HepG2 (cell line): ENCODE measurements around the gene ZBTB4. TPM values are rescaled to one million over a fixed set of nuclear protein-coding genes. Genes with fewer than 3 reads are reported as not detected.

ENCODE experiments used
- ATF7 ChIP-seq, 2 experiments: fragments of 450-650 bp in 1 of 2; sonication (generic) in 1 of 2; formaldehyde crosslinking in 1 of 2; IDR thresholded peaks; 2 replicates each; pipeline versions ENCODE4 v1.4.0 to v1.6.1; 2016 to 2020; ENCODE audit warnings: antibody characterized with exemption in 1 of 2, mild to moderate bottlenecking in 1 of 2, missing genetic modification reagents in 1 of 2
- CCDC6 ChIP-seq: sonication (generic); formaldehyde crosslinking; IDR thresholded peaks from 2 replicates; pipeline ENCODE4 v1.8.1; 2022; ENCODE audit warnings: mild to moderate bottlenecking, missing genetic modification reagents, moderate library complexity
- ETV5 ChIP-seq: IDR thresholded peaks from 2 replicates; pipeline ENCODE4 v1.6.1; 2018; ENCODE audit warnings: missing biosample characterization, missing genetic modification reagents, inconsistent platforms, borderline replicate concordance
- FOXK1 ChIP-seq: sonication (generic); formaldehyde crosslinking; IDR thresholded peaks from 2 replicates; pipeline ENCODE4 v1.4.0; 2020; ENCODE audit warnings: low read depth, missing genetic modification reagents, borderline replicate concordance
- HDAC1 ChIP-seq: sonication (generic); formaldehyde crosslinking; IDR thresholded peaks from 2 replicates; pipeline ENCODE4 v1.5.1; 2020; ENCODE audit warnings: mild to moderate bottlenecking, missing genetic modification reagents
- KDM2A ChIP-seq: sonication (generic); formaldehyde crosslinking; IDR thresholded peaks from 2 replicates; pipeline ENCODE4 v1.4.0; 2020; ENCODE audit warnings: low read depth, missing genetic modification reagents, borderline replicate concordance
- KLF16 ChIP-seq, 2 experiments: sonication (generic) in 1 of 2; formaldehyde crosslinking in 1 of 2; IDR thresholded peaks; 2 replicates each; pipeline versions ENCODE4 v1.6.1 to v1.8.0; 2016 to 2023; ENCODE audit warnings: missing genetic modification reagents in 2 of 2, missing compliant biosample characterization in 1 of 2
- MED1 ChIP-seq: sonication (generic); formaldehyde crosslinking; IDR thresholded peaks from 2 replicates; pipeline ENCODE4 v1.4.0; 2020; ENCODE audit warnings: missing genetic modification reagents
- MXI1 ChIP-seq: IDR thresholded peaks from 3 replicates; pipeline ENCODE4 v1.6.1; 2012; ENCODE audit warnings: low read depth, low read length, inconsistent platforms, borderline replicate concordance
- PHB2 ChIP-seq: fragments of 450-650 bp; IDR thresholded peaks from 2 replicates; pipeline ENCODE4 v1.6.1; 2018; ENCODE audit not compliant: partially characterized antibody
- RAD21 ChIP-seq: fragments of 450-650 bp; formaldehyde crosslinking; IDR thresholded peaks from 2 replicates; pipeline ENCODE4 v1.5.0; 2020; ENCODE audit warnings: mild to moderate bottlenecking
- REPIN1 ChIP-seq: sonication (generic); formaldehyde crosslinking; IDR thresholded peaks from 2 replicates; pipeline ENCODE4 v1.8.0; 2022; ENCODE audit warnings: missing genetic modification reagents, low read depth, mild to moderate bottlenecking, borderline replicate concordance
- RXRB ChIP-seq: IDR thresholded peaks from 2 replicates; pipeline ENCODE4 v1.6.1; 2016; ENCODE audit warnings: borderline replicate concordance, missing genetic modification reagents, missing compliant biosample characterization
- THAP11 ChIP-seq: IDR thresholded peaks from 2 replicates; pipeline ENCODE4 v1.6.1; 2016; ENCODE audit warnings: missing biosample characterization, missing genetic modification reagents
- ZBTB38 ChIP-seq: sonication (generic); formaldehyde crosslinking; IDR thresholded peaks from 2 replicates; pipeline ENCODE4 v1.5.1; 2020; ENCODE audit warnings: mild to moderate bottlenecking, missing genetic modification reagents
- ZNF230 ChIP-seq: sonication (generic); formaldehyde crosslinking; IDR thresholded peaks from 2 replicates; pipeline ENCODE4 v1.4.0; 2020; ENCODE audit warnings: mild to moderate bottlenecking, missing genetic modification reagents
- ZNF644 ChIP-seq: IDR thresholded peaks from 2 replicates; pipeline ENCODE4 v1.6.1; 2016; ENCODE audit warnings: low read depth
- ZNF713 ChIP-seq: sonication (generic); formaldehyde crosslinking; IDR thresholded peaks from 2 replicates; pipeline ENCODE4 v1.4.0; 2020; ENCODE audit warnings: mild to moderate bottlenecking, missing genetic modification reagents
- ZSCAN21 ChIP-seq: sonication (generic); formaldehyde crosslinking; IDR thresholded peaks from 2 replicates; pipeline ENCODE4 v1.8.0; 2022; ENCODE audit warnings: mild to moderate bottlenecking, missing genetic modification reagents, moderate library complexity, borderline replicate concordance
- polyA plus RNA-seq, 8 experiments: library from polyadenylated mRNA; depleted of rRNA in 3 of 8; stranded (reverse) in 7 of 8; unstranded in 1 of 8; fragments of >200 nt; fragmentation: Illumina TruSeq in 4 of 8; extraction: Trizol in 4 of 8; gene quantifications; 2 replicates each; pipeline versions ENCODE4 v1.2.1 to v1.2.3, GENCODE V29; 2011 to 2016; ENCODE audit warnings: low read depth in 4 of 8, missing spikeins in 1 of 8, mixed read lengths in 1 of 8; ENCODE audit not compliant: insufficient read depth in 1 of 8
- total RNA-seq, 5 experiments: library from RNA; depleted of rRNA; stranded (reverse); fragments of >200 nt; fragmentation: Illumina TruSeq; extraction: Trizol; gene quantifications; 2 replicates each; pipeline ENCODE4 v1.2.3, GENCODE V29; 2016; ENCODE audit warnings: low read depth in 1 of 5
- TF ChIP-seq, protein P1 (sequence below): sonication (generic); formaldehyde crosslinking; conservative IDR thresholded peaks from 2 replicates; pipeline ENCODE4 v1.4.0; 2020; ENCODE audit warnings: missing genetic modification reagents
- TF ChIP-seq, protein P2 (sequence below): sonication (generic); formaldehyde crosslinking; IDR thresholded peaks from 2 replicates; pipeline ENCODE4 v1.4.0; 2020; ENCODE audit warnings: low read depth, mild to moderate bottlenecking, missing genetic modification reagents
- TF ChIP-seq, protein P3 (sequence below): sonication (generic); formaldehyde crosslinking; IDR thresholded peaks from 2 replicates; pipeline ENCODE4 v1.4.0; 2020; ENCODE audit warnings: missing genetic modification reagents
- TF ChIP-seq, protein P4 (sequence below): sonication (generic); formaldehyde crosslinking; IDR thresholded peaks from 2 replicates; pipeline ENCODE4 v1.9.0; 2022; ENCODE audit warnings: low read depth, missing genetic modification reagents
- TF ChIP-seq, protein P5 (sequence below): IDR thresholded peaks from 2 replicates; pipeline ENCODE4 v1.6.1; 2012; ENCODE audit warnings: inconsistent platforms

ZBTB4 gene
- total and polyA plus RNA-seq, 2 of the 13 experiments (the other 11 are each of a cell fraction or from before 2014, with no cell fraction given): 4.3 to 7.4 TPM

DNA sequence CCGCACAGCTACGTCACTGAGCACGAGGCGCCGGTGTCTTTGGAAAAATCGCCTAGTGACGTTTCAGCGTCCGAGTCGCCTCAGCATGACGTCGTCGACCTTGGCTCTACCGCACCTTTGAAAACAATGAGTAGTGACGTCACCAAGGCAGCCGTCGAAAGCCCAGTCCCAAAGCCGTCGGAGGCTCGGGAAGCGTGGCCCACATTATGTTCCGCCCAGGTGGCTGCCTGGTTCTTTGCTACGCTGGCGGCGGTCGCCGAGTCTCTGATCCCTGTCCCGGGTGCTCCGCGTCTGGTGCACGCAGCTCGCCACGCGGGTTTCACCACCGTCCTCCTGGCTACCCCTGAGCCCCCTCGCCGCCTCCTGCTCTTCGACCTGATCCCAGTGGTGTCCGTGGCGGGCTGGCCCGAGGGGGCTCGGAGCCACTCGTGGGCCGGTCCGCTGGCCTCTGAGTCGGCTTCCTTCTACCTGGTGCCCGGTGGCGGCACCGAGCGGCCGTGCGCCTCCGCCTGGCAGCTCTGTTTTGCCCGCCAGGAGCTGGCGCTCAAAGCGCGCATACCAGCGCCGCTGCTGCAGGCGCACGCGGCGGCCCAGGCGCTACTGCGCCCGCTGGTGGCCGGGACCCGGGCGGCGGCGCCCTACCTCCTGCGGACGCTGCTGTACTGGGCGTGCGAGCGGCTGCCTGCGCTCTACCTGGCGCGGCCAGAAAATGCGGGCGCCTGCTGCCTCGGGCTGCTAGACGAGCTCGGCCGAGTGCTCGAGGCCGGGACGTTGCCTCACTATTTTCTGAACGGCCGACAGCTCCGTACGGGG is 42.7 kb downstream of the ZBTB4 start (continued):
- TF ChIP-seq PHB2 (no peak), RXRB (CRISPR knock-in tag) (no peak), KLF16 (CRISPR knock-in tag; IDR thresholded peaks at IDR 0.05) (no peak), MXI1 (peak; percentile 58; the same call in 1 of the 3 replicates), ZBTB38 (CRISPR knock-in tag) (peak; percentile 34), MED1 (CRISPR knock-in tag) (peak; percentile 33; the same call in 1 of the 2 replicates), CCDC6 (CRISPR knock-in tag) (0 out of 2 replicates have a peak, but pooled peaks have one; percentile 54), ZNF713 (CRISPR knock-in tag) (no peak), ZNF644 (CRISPR knock-in tag) (no peak), THAP11 (peak; percentile 62), REPIN1 (no peak), RAD21 (peak; percentile 96), KDM2A (CRISPR knock-in tag) (peak; percentile 39; the same call in 1 of the 2 replicates), ZSCAN21 (no peak), ETV5 (no peak), ATF7 (IDR thresholded peaks at IDR 0.05) (peak; percentile 71; the same call in 1 of the 2 replicates), ATF7 (CRISPR knock-in tag; IDR thresholded peaks at IDR 0.05) (no peak), ZNF230 (CRISPR knock-in tag) (no peak), HDAC1 (CRISPR knock-in tag) (peak; percentile 55; the same call in 1 of the 2 replicates), FOXK1 (no peak)
- TF ChIP-seq, protein P1, sequence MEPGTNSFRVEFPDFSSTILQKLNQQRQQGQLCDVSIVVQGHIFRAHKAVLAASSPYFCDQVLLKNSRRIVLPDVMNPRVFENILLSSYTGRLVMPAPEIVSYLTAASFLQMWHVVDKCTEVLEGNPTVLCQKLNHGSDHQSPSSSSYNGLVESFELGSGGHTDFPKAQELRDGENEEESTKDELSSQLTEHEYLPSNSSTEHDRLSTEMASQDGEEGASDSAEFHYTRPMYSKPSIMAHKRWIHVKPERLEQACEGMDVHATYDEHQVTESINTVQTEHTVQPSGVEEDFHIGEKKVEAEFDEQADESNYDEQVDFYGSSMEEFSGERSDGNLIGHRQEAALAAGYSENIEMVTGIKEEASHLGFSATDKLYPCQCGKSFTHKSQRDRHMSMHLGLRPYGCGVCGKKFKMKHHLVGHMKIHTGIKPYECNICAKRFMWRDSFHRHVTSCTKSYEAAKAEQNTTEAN (CRISPR knock-in tag): 0 out of 2 replicates have a peak, but pooled peaks have one; percentile 25
- TF ChIP-seq, protein P2, sequence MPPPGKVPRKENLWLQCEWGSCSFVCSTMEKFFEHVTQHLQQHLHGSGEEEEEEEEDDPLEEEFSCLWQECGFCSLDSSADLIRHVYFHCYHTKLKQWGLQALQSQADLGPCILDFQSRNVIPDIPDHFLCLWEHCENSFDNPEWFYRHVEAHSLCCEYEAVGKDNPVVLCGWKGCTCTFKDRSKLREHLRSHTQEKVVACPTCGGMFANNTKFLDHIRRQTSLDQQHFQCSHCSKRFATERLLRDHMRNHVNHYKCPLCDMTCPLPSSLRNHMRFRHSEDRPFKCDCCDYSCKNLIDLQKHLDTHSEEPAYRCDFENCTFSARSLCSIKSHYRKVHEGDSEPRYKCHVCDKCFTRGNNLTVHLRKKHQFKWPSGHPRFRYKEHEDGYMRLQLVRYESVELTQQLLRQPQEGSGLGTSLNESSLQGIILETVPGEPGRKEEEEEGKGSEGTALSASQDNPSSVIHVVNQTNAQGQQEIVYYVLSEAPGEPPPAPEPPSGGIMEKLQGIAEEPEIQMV (CRISPR knock-in tag): peak; percentile 76
- TF ChIP-seq, protein P3, sequence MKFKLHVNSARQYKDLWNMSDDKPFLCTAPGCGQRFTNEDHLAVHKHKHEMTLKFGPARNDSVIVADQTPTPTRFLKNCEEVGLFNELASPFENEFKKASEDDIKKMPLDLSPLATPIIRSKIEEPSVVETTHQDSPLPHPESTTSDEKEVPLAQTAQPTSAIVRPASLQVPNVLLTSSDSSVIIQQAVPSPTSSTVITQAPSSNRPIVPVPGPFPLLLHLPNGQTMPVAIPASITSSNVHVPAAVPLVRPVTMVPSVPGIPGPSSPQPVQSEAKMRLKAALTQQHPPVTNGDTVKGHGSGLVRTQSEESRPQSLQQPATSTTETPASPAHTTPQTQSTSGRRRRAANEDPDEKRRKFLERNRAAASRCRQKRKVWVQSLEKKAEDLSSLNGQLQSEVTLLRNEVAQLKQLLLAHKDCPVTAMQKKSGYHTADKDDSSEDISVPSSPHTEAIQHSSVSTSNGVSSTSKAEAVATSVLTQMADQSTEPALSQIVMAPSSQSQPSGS (CRISPR knock-in tag): no peak
- TF ChIP-seq, protein P4, sequence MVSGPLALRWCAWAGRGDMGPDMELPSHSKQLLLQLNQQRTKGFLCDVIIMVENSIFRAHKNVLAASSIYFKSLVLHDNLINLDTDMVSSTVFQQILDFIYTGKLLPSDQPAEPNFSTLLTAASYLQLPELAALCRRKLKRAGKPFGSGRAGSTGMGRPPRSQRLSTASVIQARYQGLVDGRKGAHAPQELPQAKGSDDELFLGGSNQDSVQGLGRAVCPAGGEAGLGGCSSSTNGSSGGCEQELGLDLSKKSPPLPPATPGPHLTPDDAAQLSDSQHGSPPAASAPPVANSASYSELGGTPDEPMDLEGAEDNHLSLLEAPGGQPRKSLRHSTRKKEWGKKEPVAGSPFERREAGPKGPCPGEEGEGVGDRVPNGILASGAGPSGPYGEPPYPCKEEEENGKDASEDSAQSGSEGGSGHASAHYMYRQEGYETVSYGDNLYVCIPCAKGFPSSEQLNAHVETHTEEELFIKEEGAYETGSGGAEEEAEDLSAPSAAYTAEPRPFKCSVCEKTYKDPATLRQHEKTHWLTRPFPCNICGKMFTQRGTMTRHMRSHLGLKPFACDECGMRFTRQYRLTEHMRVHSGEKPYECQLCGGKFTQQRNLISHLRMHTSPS: peak; percentile 57; the same call in 1 of the 2 replicates
- TF ChIP-seq, protein P5, sequence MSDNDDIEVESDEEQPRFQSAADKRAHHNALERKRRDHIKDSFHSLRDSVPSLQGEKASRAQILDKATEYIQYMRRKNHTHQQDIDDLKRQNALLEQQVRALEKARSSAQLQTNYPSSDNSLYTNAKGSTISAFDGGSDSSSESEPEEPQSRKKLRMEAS: peak; percentile 74
